Osteoblast (primary cell): Measurements from ENCODE around the gene GABRB1. TPM values are rescaled to one million over a fixed set of nuclear protein-coding genes. Genes with fewer than 3 reads are reported as not detected.
A peak's percentile ranks its signal among the peaks of the same experiment; 100 is the strongest.

Experiments used
- DNase-seq: peaks from one replicate; pipeline ENCODE4 v3.0.0; 2011; ENCODE audit warnings: low spot score, mixed read lengths; ENCODE audit not compliant: insufficient read length; ENCODE audit errors: missing footprints
- H2AFZ ChIP-seq: 2 replicates; pipeline ENCODE4 v1.6.0; 2011; ENCODE audit warnings: mild to moderate bottlenecking, low read length
- H3K27ac ChIP-seq: 2 replicates; pipeline ENCODE4 v1.5.1; 2011; ENCODE audit warnings: mild to moderate bottlenecking, low read depth, low read length, moderate library complexity
- H3K27me3 ChIP-seq: 2 replicates; pipeline ENCODE4 v1.6.0; 2012; ENCODE audit warnings: mild to moderate bottlenecking, control low read depth, inconsistent platforms, low read length, moderate library complexity; ENCODE audit not compliant: insufficient read depth
- H3K36me3 ChIP-seq: 2 replicates; pipeline ENCODE4 v1.5.1; 2011; ENCODE audit warnings: mild to moderate bottlenecking, low read length, control low read depth, moderate library complexity; ENCODE audit not compliant: insufficient read depth
- H3K4me1 ChIP-seq: 2 replicates; pipeline ENCODE4 v1.5.1; 2011; ENCODE audit warnings: mild to moderate bottlenecking, low read length, control low read depth, moderate library complexity; ENCODE audit not compliant: insufficient read depth
- H3K4me2 ChIP-seq: 2 replicates; pipeline ENCODE4 v1.6.0; 2011; ENCODE audit warnings: mild to moderate bottlenecking, low read length; ENCODE audit not compliant: insufficient read depth
- H3K4me3 ChIP-seq: fragments of 200-600 bp; sonication (generic); 3 replicates; pipeline ENCODE4 v1.5.1; 2012; ENCODE audit warnings: mild to moderate bottlenecking, low read length, inconsistent platforms; ENCODE audit not compliant: insufficient read depth
- H3K79me2 ChIP-seq: 2 replicates; pipeline ENCODE4 v1.6.0; 2012; ENCODE audit warnings: mild to moderate bottlenecking, low read length, control low read depth, inconsistent platforms; ENCODE audit not compliant: insufficient read depth
- H3K9me3 ChIP-seq: 2 replicates; pipeline ENCODE4 v1.5.1; 2011; ENCODE audit warnings: low read depth, low read length, control low read depth
- H4K20me1 ChIP-seq: 2 replicates; pipeline ENCODE4 v1.6.0; 2012; ENCODE audit warnings: mild to moderate bottlenecking, low read length, control low read depth; ENCODE audit not compliant: insufficient read depth
- CTCF ChIP-seq: IDR thresholded peaks from 2 replicates; pipeline ENCODE4 v1.5.1; 2011; ENCODE audit warnings: mild to moderate bottlenecking, low read depth, low read length, moderate library complexity; ENCODE audit errors: extremely low read depth
- total RNA-seq: library from RNA; depleted of rRNA; stranded (reverse); fragments of >200 nt; gene quantifications from 2 replicates; pipeline ENCODE4 v1.2.3, GENCODE V29; 2012

Gene GABRB1
- total RNA-seq, 1 donor: not detected

GRCh38 chr4:47065051-47065481 lies 33.7 kb downstream of the GABRB1 start:
- H4K20me1 ChIP-seq: no peaks in the 10 kb centered on the region
- no peak overlapping the region for H3K4me2 ChIP-seq
- no peaks in the 10 kb centered on the region for H3K36me3 ChIP-seq
- H3K4me1 ChIP-seq: peaks cover 14% of the 10 kb centered on the region
- DNase-seq: no peak
- no peak overlapping the region for H3K4me3 ChIP-seq
- no peak overlapping the region for H3K27ac ChIP-seq
- no peaks in the 10 kb centered on the region for H3K9me3 ChIP-seq
- no peaks in the 10 kb centered on the region for H3K27me3 ChIP-seq
- TF ChIP-seq CTCF: no peak
- no peaks in the 10 kb centered on the region for H3K79me2 ChIP-seq
- no peak overlapping the region for H2AFZ ChIP-seq

DNA sequence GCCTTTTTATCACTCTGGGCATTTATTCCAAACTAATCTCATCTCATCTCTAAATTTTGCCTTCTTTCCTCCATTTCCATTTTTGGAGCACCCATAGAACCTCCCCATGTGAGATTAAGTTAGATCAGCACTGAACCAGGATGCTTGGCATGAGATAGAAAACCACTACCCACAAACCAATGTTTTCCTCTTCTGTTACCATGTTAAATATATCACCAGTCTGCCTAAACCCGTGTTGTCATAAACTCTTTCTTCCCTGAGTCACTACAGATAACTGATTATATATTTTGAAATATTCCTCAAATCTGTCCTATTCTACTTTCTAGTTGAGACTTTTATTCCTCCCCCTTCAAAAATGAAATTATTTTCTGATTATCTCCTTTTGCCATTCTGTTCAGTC lies 37.6 kb downstream of the GABRB1 start:
- Histone ChIP-seq H3K4me2 (no peak overlapping the region), H3K4me1 (peaks cover 18% of the 10 kb centered on the region), H4K20me1 (no peaks in the 10 kb centered on the region), H3K36me3 (no peaks in the 10 kb centered on the region), H3K9me3 (no peaks in the 10 kb centered on the region), H3K27me3 (no peaks in the 10 kb centered on the region), H3K79me2 (no peaks in the 10 kb centered on the region), H3K4me3 (no peak overlapping the region), H2AFZ (no peak overlapping the region), H3K27ac (peak overlapping the region; percentile 23)
- no peak for TF ChIP-seq CTCF
- DNase-seq: peak; percentile 88

- H3K4me2 ChIP-seq: peak overlapping the region; percentile 29
- peaks cover 41% of the 10 kb centered on the region for H3K4me1 ChIP-seq
- no peak overlapping the region for H2AFZ ChIP-seq
- peak overlapping the region; percentile 52 for H3K27ac ChIP-seq
- H3K79me2 ChIP-seq: no peaks in the 10 kb centered on the region
- TF ChIP-seq CTCF: no peak
- no peaks in the 10 kb centered on the region for H3K9me3 ChIP-seq
- H3K36me3 ChIP-seq: no peaks in the 10 kb centered on the region
- H4K20me1 ChIP-seq: no peaks in the 10 kb centered on the region
- no peak overlapping the region for H3K4me3 ChIP-seq
- DNase-seq: no peak
- no peaks in the 10 kb centered on the region for H3K27me3 ChIP-seq
Measured at GRCh38 chr4:47071901-47072341, 40.6 kb downstream of the GABRB1 start.

- TF ChIP-seq CTCF: no peak
- Histone ChIP-seq H3K27me3 (no peaks in the 10 kb centered on the region), H3K4me1 (peaks cover 41% of the 10 kb centered on the region), H3K36me3 (no peaks in the 10 kb centered on the region), H2AFZ (no peak overlapping the region), H3K4me3 (no peak overlapping the region), H3K4me2 (no peak overlapping the region), H3K9me3 (no peaks in the 10 kb centered on the region), H3K27ac (no peak overlapping the region), H3K79me2 (no peaks in the 10 kb centered on the region), H4K20me1 (no peaks in the 10 kb centered on the region)
- no peak for DNase-seq
Measured at GRCh38 chr4:47073647-47074046, 42.3 kb downstream of the GABRB1 start.
